ENCODE data around the gene DLGAP1.
"Not testable (repeated sequence)": the region's sequence is repeated elsewhere in the genome, so short reads cannot be mapped to it uniquely, and the experiment has no call there.

GRCh38 chr18:4494703-4495284, 39.7 kb upstream of the DLGAP1 start:
- TF ChIP-seq SIN3A (conservative IDR thresholded peaks at IDR 0.05 in 1 of 2, IDR thresholded peaks at IDR 0.05 in 1 of 2; ENCODE audit: low read depth in 1 of 2, low read length in 2 of 2); CREB1 (IDR thresholded peaks at IDR 0.05); USF2 (IDR thresholded peaks at IDR 0.05; ENCODE audit: low read length); YY1 (IDR thresholded peaks at IDR 0.05; ENCODE audit: low read depth, low read length); SP4 (IDR thresholded peaks at IDR 0.05; ENCODE audit: low read length); BRCA1 (IDR thresholded peaks at IDR 0.05; ENCODE audit: low read depth, low read length); POLR2AphosphoS5 (IDR thresholded peaks at IDR 0.05; ENCODE audit: low read depth, low read length); SUZ12 (IDR thresholded peaks at IDR 0.05; ENCODE audit: low read length); GABPA (IDR thresholded peaks at IDR 0.05; ENCODE audit: borderline replicate concordance, insufficient read depth, low read length); JUN (IDR thresholded peaks at IDR 0.05; ENCODE audit: low read depth, low read length); ASH2L (IDR thresholded peaks at IDR 0.05; ENCODE audit: low read length); TAF1 (IDR thresholded peaks at IDR 0.05; ENCODE audit: low read depth, low read length): not testable (repeated sequence)
- TF ChIP-seq, protein P1, sequence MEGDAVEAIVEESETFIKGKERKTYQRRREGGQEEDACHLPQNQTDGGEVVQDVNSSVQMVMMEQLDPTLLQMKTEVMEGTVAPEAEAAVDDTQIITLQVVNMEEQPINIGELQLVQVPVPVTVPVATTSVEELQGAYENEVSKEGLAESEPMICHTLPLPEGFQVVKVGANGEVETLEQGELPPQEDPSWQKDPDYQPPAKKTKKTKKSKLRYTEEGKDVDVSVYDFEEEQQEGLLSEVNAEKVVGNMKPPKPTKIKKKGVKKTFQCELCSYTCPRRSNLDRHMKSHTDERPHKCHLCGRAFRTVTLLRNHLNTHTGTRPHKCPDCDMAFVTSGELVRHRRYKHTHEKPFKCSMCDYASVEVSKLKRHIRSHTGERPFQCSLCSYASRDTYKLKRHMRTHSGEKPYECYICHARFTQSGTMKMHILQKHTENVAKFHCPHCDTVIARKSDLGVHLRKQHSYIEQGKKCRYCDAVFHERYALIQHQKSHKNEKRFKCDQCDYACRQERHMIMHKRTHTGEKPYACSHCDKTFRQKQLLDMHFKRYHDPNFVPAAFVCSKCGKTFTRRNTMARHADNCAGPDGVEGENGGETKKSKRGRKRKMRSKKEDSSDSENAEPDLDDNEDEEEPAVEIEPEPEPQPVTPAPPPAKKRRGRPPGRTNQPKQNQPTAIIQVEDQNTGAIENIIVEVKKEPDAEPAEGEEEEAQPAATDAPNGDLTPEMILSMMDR (IDR thresholded peaks at IDR 0.05; ENCODE audit: control extremely low read depth in 1 of 3, insufficient read depth in 1 of 3, low read depth in 1 of 3, low read length in 3 of 3): not testable (repeated sequence)
- TF ChIP-seq, protein P2, sequence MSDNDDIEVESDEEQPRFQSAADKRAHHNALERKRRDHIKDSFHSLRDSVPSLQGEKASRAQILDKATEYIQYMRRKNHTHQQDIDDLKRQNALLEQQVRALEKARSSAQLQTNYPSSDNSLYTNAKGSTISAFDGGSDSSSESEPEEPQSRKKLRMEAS (IDR thresholded peaks at IDR 0.05): 0 out of 2 replicates have a peak, but pooled peaks have one; percentile 23
